ENCODE data around the gene SUPT3H. TPM values are rescaled to one million over a fixed set of nuclear protein-coding genes. Genes with fewer than 3 reads are reported as not detected.

The SUPT3H gene
- total RNA-seq, 2 donors from 2014 or later, result 5.3 to 6.6 TPM

DNA sequence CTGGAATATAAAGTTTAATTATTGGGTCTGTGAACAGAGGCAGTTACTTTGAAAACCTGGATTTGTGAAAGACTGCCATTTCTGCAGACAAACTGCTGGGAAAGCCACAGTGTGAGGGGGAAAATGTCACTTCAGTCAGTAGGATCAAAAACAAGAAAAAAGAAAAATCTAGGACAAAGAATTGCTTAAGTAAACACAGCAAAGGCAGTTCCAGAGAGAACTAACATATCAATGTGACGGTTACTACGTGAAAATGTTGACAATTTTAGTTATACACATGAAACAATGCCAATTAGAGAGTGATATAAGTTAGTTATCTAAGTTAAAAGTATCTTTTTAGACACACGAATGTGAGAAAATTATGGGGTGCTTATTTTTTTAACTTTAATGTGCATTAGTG is 320.0 kb downstream of the SUPT3H start:
- no peaks in the 10 kb centered on the region for H3K9me3 ChIP-seq
- DNase-seq (ENCODE audit: low spot score), result no peak
- no peaks in the 10 kb centered on the region for H3K27me3 ChIP-seq (replicated peaks; ENCODE audit: insufficient read depth)
- TF ChIP-seq, protein P1, sequence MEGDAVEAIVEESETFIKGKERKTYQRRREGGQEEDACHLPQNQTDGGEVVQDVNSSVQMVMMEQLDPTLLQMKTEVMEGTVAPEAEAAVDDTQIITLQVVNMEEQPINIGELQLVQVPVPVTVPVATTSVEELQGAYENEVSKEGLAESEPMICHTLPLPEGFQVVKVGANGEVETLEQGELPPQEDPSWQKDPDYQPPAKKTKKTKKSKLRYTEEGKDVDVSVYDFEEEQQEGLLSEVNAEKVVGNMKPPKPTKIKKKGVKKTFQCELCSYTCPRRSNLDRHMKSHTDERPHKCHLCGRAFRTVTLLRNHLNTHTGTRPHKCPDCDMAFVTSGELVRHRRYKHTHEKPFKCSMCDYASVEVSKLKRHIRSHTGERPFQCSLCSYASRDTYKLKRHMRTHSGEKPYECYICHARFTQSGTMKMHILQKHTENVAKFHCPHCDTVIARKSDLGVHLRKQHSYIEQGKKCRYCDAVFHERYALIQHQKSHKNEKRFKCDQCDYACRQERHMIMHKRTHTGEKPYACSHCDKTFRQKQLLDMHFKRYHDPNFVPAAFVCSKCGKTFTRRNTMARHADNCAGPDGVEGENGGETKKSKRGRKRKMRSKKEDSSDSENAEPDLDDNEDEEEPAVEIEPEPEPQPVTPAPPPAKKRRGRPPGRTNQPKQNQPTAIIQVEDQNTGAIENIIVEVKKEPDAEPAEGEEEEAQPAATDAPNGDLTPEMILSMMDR (IDR thresholded peaks at IDR 0.05), result no peak
- H3K36me3 ChIP-seq, result no peaks in the 10 kb centered on the region
- no peak overlapping the region for H3K4me3 ChIP-seq
- no peak for ATAC-seq (ENCODE audit: insufficient number of reproducible peaks, low FRiP score, low read depth)
- H3K27ac ChIP-seq, result no peak overlapping the region
- H3K4me1 ChIP-seq (ENCODE audit: control insufficient read depth in 1 of 2, low read depth in 2 of 2), result peaks cover 0 to 5% of the 10 kb centered on the region in 2 donors

DNA sequence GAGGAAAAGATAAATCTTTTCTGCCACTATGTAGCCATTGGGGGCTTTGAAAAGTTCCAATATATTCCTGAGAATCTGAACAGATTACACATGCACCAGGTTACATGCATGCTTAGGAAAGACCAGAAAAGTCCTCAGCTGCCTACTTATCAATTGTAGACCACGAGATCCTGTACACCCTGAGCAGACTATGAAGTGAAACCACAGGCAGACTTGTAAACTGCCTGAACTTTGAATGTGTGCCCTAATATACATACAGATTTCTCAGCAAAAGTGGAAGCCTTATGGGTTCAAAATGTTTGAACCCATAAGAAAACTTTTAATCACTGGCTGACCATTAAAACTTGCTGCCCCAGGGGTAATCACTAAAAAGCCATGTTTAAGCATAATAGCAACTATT is 323.1 kb downstream of the SUPT3H start:
- ATAC-seq (ENCODE audit: insufficient number of reproducible peaks, low FRiP score, low read depth), result no peak
- peaks cover 0 to 5% of the 10 kb centered on the region in 2 donors for H3K4me1 ChIP-seq (ENCODE audit: control insufficient read depth in 1 of 2, low read depth in 2 of 2)
- TF ChIP-seq, protein P1 (IDR thresholded peaks at IDR 0.05), result no peak
- H3K27ac ChIP-seq, result no peak overlapping the region
- H3K4me3 ChIP-seq, result no peak overlapping the region
- H3K27me3 ChIP-seq (replicated peaks; ENCODE audit: insufficient read depth), result no peaks in the 10 kb centered on the region
- H3K36me3 ChIP-seq, result no peaks in the 10 kb centered on the region
- DNase-seq (ENCODE audit: low spot score), result no peak
- H3K9me3 ChIP-seq, result no peaks in the 10 kb centered on the region

DNA sequence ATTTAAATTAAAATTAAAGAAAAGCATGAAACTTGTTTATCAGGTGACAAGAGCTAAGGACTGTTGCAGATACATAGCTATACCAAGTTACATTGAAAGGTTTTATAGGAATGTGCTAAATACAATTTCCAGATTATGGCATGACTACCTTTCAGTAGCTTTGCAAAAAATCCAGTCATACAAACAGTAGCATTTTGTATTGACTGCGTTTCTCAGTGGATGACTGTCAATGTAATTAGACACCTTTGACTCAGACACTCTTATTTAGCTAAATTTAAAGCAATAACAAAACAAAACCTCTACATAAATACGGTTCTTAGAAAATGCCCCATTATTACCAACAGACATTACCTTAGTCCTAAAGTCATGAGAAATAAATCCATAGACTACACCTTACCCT is 325.4 kb downstream of the SUPT3H start:
- peaks cover 0 to 5% of the 10 kb centered on the region in 2 donors for H3K4me1 ChIP-seq (ENCODE audit: control insufficient read depth in 1 of 2, low read depth in 2 of 2)

DNA sequence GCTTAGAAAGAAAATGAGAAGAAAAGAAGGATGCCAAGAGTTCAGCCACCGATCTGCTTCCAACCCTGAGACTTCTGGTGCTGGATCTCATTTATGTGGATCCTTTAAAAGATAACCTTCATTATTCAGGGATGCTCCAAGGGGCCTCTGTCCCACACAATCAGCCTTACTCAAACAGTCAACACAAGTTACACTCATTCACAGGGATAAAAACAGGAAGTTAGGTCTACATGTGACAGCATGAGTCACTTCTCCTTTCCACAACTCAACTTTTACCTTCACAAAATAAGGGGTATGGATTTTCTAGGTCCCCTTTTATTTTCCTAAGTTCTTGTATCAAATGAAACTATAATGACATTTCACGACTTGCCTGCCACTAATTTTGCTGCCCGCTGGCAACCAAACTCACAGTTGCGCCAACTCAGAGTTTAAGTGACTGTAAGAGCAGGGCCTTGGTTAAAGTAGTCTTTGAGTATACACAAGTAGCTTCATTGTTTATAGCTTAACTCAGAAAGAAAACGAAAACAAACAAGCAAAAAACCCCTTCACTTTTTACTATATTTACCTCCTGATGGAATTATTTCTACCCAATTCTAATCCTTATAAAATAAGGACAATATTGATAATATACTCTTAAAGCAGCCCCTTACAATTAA is 328.4 kb downstream of the SUPT3H start:
- no peak for ATAC-seq (ENCODE audit: insufficient number of reproducible peaks, low FRiP score, low read depth)
- H3K36me3 ChIP-seq, result no peaks in the 10 kb centered on the region
- TF ChIP-seq, protein P1 (IDR thresholded peaks at IDR 0.05), result no peak
- no peaks in the 10 kb centered on the region for H3K27me3 ChIP-seq (replicated peaks; ENCODE audit: insufficient read depth)
- no peak for DNase-seq (ENCODE audit: low spot score)
- no peaks in the 10 kb centered on the region for H3K9me3 ChIP-seq
- H3K4me3 ChIP-seq, result no peak overlapping the region
- H3K4me1 ChIP-seq (ENCODE audit: control insufficient read depth in 1 of 2, low read depth in 2 of 2), result peaks cover 0 to 1% of the 10 kb centered on the region in 2 donors
- H3K27ac ChIP-seq, result no peak overlapping the region

More for the DNA sequence above, 325.4 kb downstream of the SUPT3H start:
- ATAC-seq (ENCODE audit: insufficient number of reproducible peaks, low FRiP score, low read depth) (no peak), DNase-seq (ENCODE audit: low spot score) (no peak)
- TF ChIP-seq, protein P1 (IDR thresholded peaks at IDR 0.05), result no peak
- no peaks in the 10 kb centered on the region for H3K27me3 ChIP-seq (replicated peaks; ENCODE audit: insufficient read depth)
- no peaks in the 10 kb centered on the region for H3K36me3 ChIP-seq
- H3K4me3 ChIP-seq, result no peak overlapping the region
- no peak overlapping the region for H3K27ac ChIP-seq
- H3K9me3 ChIP-seq, result no peaks in the 10 kb centered on the region

- TF ChIP-seq, protein P1 (IDR thresholded peaks at IDR 0.05), result no peak
- no peaks in the 10 kb centered on the region for H3K36me3 ChIP-seq
- H3K4me3 ChIP-seq, result no peak overlapping the region
- no peak for ATAC-seq (ENCODE audit: insufficient number of reproducible peaks, low FRiP score, low read depth)
- H3K9me3 ChIP-seq, result no peaks in the 10 kb centered on the region
- H3K4me1 ChIP-seq (ENCODE audit: control insufficient read depth in 1 of 2, low read depth in 2 of 2), result no peaks in the 10 kb centered on the region
- no peak for DNase-seq (ENCODE audit: low spot score)
- H3K27me3 ChIP-seq (replicated peaks; ENCODE audit: insufficient read depth), result no peaks in the 10 kb centered on the region
- H3K27ac ChIP-seq, result no peak overlapping the region
These were observed 330.2 kb downstream of the SUPT3H start for GRCh38 chr6:45047573-45047972.
